CD14-positive monocyte (primary cell): Measurements from ENCODE around the gene OTOS. TPM values are rescaled to one million over a fixed set of nuclear protein-coding genes. Genes with fewer than 3 reads are reported as not detected.

Experiments
- DNase-seq, 3 donors: peaks; one replicate each; pipeline ENCODE4 v3.0.0-alpha.2; 2011 to 2022
- H2AFZ ChIP-seq: 2 replicates; pipeline ENCODE4 v1.6.0; 2012; ENCODE audit warnings: mild to moderate bottlenecking, low read depth, low read length, inconsistent platforms; ENCODE audit not compliant: insufficient read depth, poor library complexity, severe bottlenecking
- H3K27ac ChIP-seq, 2 donors: 1 replicate in 1 of 2; 2 replicates in 1 of 2; pipeline ENCODE4 v1.5.1; 2012 to 2013; ENCODE audit warnings: low read length in 2 of 2, control low read depth in 1 of 2, inconsistent platforms in 1 of 2, low read depth in 1 of 2, mild to moderate bottlenecking in 1 of 2
- H3K27me3 ChIP-seq, 2 donors: one replicate each; pipeline versions ENCODE4 v1.6.0 to v1.6.1; 2011 to 2013; ENCODE audit warnings: low read length in 2 of 2; ENCODE audit not compliant: control insufficient read depth in 2 of 2, insufficient read depth in 2 of 2
- H3K36me3 ChIP-seq, 2 donors: replicated peaks in 1 of 2; 1 replicate in 1 of 2; 2 replicates in 1 of 2; pipeline versions ENCODE4 v1.5.1 to v1.6.1; 2012 to 2013; ENCODE audit warnings: low read length in 2 of 2, control low read depth in 1 of 2, inconsistent platforms in 1 of 2, mild to moderate bottlenecking in 1 of 2; ENCODE audit not compliant: insufficient read depth in 2 of 2, control insufficient read depth in 1 of 2
- H3K4me1 ChIP-seq, 2 donors: 1 replicate in 1 of 2; 2 replicates in 1 of 2; pipeline versions ENCODE4 v1.5.1 to v1.6.1; 2012 to 2013; ENCODE audit warnings: low read length in 2 of 2, control low read depth in 1 of 2, inconsistent platforms in 1 of 2, mild to moderate bottlenecking in 1 of 2, moderate library complexity in 1 of 2; ENCODE audit not compliant: insufficient read depth in 2 of 2, control insufficient read depth in 1 of 2
- H3K4me2 ChIP-seq: replicated peaks from 2 replicates; pipeline ENCODE3; 2012; ENCODE audit warnings: low read length, moderate library complexity, mild to moderate bottlenecking; ENCODE audit not compliant: poor library complexity, severe bottlenecking; ENCODE audit errors: extremely low read depth
- H3K4me3 ChIP-seq, 3 experiments: fragments of 200-600 bp in 1 of 3; sonication (generic) in 1 of 3; replicated peaks in 1 of 3; 1 replicate in 2 of 3; 2 replicates in 1 of 3; pipeline ENCODE4 v1.5.1; 2011 to 2013; ENCODE audit warnings: low read length in 3 of 3, mild to moderate bottlenecking in 3 of 3, control low read depth in 2 of 3, low read depth in 2 of 3, inconsistent platforms in 1 of 3, moderate library complexity in 1 of 3
- H3K79me2 ChIP-seq: 2 replicates; pipeline ENCODE4 v1.6.0; 2012; ENCODE audit warnings: mild to moderate bottlenecking, control low read depth, inconsistent platforms, low read length, moderate library complexity; ENCODE audit not compliant: insufficient read depth
- H3K9ac ChIP-seq: 2 replicates; pipeline ENCODE4 v1.6.0; 2017; ENCODE audit warnings: low read length, mild to moderate bottlenecking; ENCODE audit not compliant: insufficient read depth, poor library complexity, severe bottlenecking
- H3K9me3 ChIP-seq, 2 donors: replicated peaks in 1 of 2; 1 replicate in 1 of 2; 2 replicates in 1 of 2; pipeline versions ENCODE4 v1.5.1 to v1.6.1; 2012 to 2013; ENCODE audit warnings: low read length in 2 of 2, control low read depth in 1 of 2; ENCODE audit not compliant: control insufficient read depth in 1 of 2, insufficient read depth in 1 of 2
- H4K20me1 ChIP-seq: 2 replicates; pipeline ENCODE4 v1.6.0; 2012; ENCODE audit warnings: mild to moderate bottlenecking, low read length, control low read depth, moderate library complexity; ENCODE audit not compliant: insufficient read depth
- H3K27ac Mint-ChIP-seq, 7 donors: one replicate each; pipeline ENCODE4 v1.8.0; 2020; ENCODE audit warnings: mild to moderate bottlenecking in 7 of 7, mixed read lengths in 7 of 7, moderate library complexity in 6 of 7, inconsistent platforms in 2 of 7
- H3K27me3 Mint-ChIP-seq, 3 donors: one replicate each; pipeline ENCODE4 v1.8.0; 2021 to 2022; ENCODE audit warnings: low read depth in 3 of 3, mild to moderate bottlenecking in 3 of 3, mixed read lengths in 3 of 3, moderate library complexity in 3 of 3, inconsistent platforms in 1 of 3
- H3K36me3 Mint-ChIP-seq, 2 donors: one replicate each; pipeline ENCODE4 v1.8.0; 2020; ENCODE audit warnings: mixed read lengths in 2 of 2, inconsistent platforms in 1 of 2, mild to moderate bottlenecking in 1 of 2
- H3K4me1 Mint-ChIP-seq: one replicate; pipeline ENCODE4 v1.8.0; 2020; ENCODE audit warnings: mild to moderate bottlenecking, mixed read lengths
- H3K4me3 Mint-ChIP-seq, 2 donors: one replicate each; pipeline ENCODE4 v1.8.0; 2020; ENCODE audit warnings: mild to moderate bottlenecking in 2 of 2, mixed read lengths in 2 of 2, moderate library complexity in 1 of 2
- H3K9me3 Mint-ChIP-seq, 7 donors: one replicate each; pipeline ENCODE4 v1.8.0; 2020 to 2022; ENCODE audit warnings: mixed read lengths in 7 of 7, mild to moderate bottlenecking in 6 of 7, moderate library complexity in 6 of 7, inconsistent platforms in 2 of 7
- WGBS: methylation state at CpG from one replicate; pipeline ENCODE4 v1.1.5; 2013; ENCODE audit warnings: missing lambda C conversion rate; ENCODE audit not compliant: insufficient coverage; 5-methylcytosine and 5-hydroxymethylcytosine counted together
- intact Hi-C, 2 donors: fragments of 100-400 bp; cut with micrococcal nuclease; formaldehyde crosslinking; loops; one replicate each; pipeline versions ENCODE4 v1.15.0 to v1.15.1; 2023
- polyA plus RNA-seq, 3 donors: library from polyadenylated mRNA; depleted of rRNA in 1 of 3; unstranded in 2 of 3; stranded (reverse) in 1 of 3; fragments of 300-500 nt in 2 of 3; fragments of >200 nt in 1 of 3; fragmentation: Illumina TruSeq in 2 of 3; gene quantifications; 1 replicate in 2 of 3; 2 replicates in 1 of 3; pipeline ENCODE4 v1.2.3, GENCODE V29; 2012 to 2021
- TF ChIP-seq, protein P1 (sequence below): fragments of 200-600 bp; IDR thresholded peaks from one replicate; pipeline ENCODE4 v1.8.0; 2022; ENCODE audit warnings: antibody characterized with exemption, mild to moderate bottlenecking

Gene OTOS
- polyA plus RNA-seq, 3 donors: not detected

GRCh38 chr2:240169486-240170353 is 29.3 kb upstream of the OTOS start:
- peaks cover 7 to 25% (median 16%) of the 10 kb centered on the region in 7 donors for H3K9me3 Mint-ChIP-seq
- no peak overlapping the region for H2AFZ ChIP-seq
- H3K36me3 Mint-ChIP-seq: no peaks in the 10 kb centered on the region
- peaks cover under 1 to 23% of the 10 kb centered on the region in 2 donors for H3K9me3 ChIP-seq
- H3K4me2 ChIP-seq: no peak overlapping the region
- H3K4me1 Mint-ChIP-seq: no peaks in the 10 kb centered on the region
- H3K4me1 ChIP-seq: no peaks in the 10 kb centered on the region
- no peaks in the 10 kb centered on the region for H3K36me3 ChIP-seq
- no peaks in the 10 kb centered on the region for H4K20me1 ChIP-seq
- H3K9ac ChIP-seq: no peak overlapping the region
- H3K4me3 ChIP-seq: no peak overlapping the region
- H3K27me3 Mint-ChIP-seq: peaks cover 2 to 9% (median 5%) of the 10 kb centered on the region in 3 donors
- H3K79me2 ChIP-seq: no peaks in the 10 kb centered on the region
- H3K27me3 ChIP-seq: no peaks in the 10 kb centered on the region
- intact Hi-C loops: no loop called here
- no peak overlapping the region for H3K4me3 Mint-ChIP-seq
- H3K27ac Mint-ChIP-seq: no peak overlapping the region
- WGBS: 94% methylated on average over 6 of the region's 15 CpGs
- DNase-seq: no peak
- no peak overlapping the region for H3K27ac ChIP-seq
- TF ChIP-seq, protein P1, sequence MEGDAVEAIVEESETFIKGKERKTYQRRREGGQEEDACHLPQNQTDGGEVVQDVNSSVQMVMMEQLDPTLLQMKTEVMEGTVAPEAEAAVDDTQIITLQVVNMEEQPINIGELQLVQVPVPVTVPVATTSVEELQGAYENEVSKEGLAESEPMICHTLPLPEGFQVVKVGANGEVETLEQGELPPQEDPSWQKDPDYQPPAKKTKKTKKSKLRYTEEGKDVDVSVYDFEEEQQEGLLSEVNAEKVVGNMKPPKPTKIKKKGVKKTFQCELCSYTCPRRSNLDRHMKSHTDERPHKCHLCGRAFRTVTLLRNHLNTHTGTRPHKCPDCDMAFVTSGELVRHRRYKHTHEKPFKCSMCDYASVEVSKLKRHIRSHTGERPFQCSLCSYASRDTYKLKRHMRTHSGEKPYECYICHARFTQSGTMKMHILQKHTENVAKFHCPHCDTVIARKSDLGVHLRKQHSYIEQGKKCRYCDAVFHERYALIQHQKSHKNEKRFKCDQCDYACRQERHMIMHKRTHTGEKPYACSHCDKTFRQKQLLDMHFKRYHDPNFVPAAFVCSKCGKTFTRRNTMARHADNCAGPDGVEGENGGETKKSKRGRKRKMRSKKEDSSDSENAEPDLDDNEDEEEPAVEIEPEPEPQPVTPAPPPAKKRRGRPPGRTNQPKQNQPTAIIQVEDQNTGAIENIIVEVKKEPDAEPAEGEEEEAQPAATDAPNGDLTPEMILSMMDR: no peak

DNA sequence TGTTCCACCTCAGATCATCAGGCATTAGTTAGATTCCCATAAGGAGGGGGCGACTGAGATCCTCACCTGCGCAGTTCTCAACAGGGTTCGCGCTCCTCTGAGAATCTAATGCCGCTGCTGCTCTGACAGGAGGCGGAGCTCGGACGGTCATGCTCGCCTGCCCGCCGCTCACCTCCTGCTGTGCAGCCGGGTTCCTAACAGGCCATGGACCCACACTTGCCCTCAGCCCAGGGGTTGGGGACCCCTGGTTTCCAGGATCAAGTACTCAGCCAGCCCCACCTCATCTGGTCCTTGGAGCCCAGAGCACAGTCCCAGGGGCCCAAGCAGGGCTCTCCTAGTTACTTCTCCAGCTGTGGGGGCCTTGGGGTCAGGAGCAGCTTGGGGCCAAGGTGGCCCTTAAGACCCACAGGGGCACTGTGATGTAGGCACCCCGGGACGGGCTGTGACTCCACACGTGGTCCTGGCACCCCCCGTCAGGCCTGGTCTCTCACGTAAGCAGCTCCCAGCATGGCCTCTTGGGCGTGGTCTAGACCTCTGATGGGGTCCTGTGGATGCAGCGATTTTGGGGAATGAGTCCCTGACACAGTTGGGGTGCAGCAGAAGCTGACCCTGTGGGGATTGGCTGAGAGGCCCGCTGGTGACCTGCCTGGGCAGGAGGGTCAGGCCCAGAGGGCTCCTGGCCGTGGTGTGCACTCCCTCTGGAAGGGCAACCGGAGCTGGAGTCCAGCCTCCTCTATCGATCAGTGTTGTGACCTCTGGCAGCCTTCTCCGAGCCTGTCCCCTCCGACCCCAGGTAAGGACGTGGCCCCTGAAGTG is 28.3 kb upstream of the OTOS start:
- H2AFZ ChIP-seq: no peak overlapping the region
- H3K27me3 ChIP-seq: no peaks in the 10 kb centered on the region
- no peak overlapping the region for H3K4me3 ChIP-seq
- no peaks in the 10 kb centered on the region for H3K36me3 Mint-ChIP-seq
- no peak overlapping the region for H3K4me3 Mint-ChIP-seq
- H3K4me1 Mint-ChIP-seq: no peaks in the 10 kb centered on the region
- H3K27ac ChIP-seq: no peak overlapping the region
- peaks cover 2 to 7% (median 5%) of the 10 kb centered on the region in 3 donors for H3K27me3 Mint-ChIP-seq
- no peak overlapping the region for H3K27ac Mint-ChIP-seq
- WGBS: 92% methylated on average over 26 of the region's 26 CpGs
- intact Hi-C loops: no loop called here
- TF ChIP-seq, protein P1: no peak
- no peaks in the 10 kb centered on the region for H4K20me1 ChIP-seq
- peaks cover 10 to 26% (median 17%) of the 10 kb centered on the region in 7 donors for H3K9me3 Mint-ChIP-seq
- H3K4me1 ChIP-seq: no peaks in the 10 kb centered on the region
- H3K79me2 ChIP-seq: no peaks in the 10 kb centered on the region
- H3K9me3 ChIP-seq: peaks cover 11 to 26% of the 10 kb centered on the region in 2 donors
- DNase-seq: no peak
- no peak overlapping the region for H3K4me2 ChIP-seq
- H3K9ac ChIP-seq: no peak overlapping the region
- no peaks in the 10 kb centered on the region for H3K36me3 ChIP-seq
